GM11168 (cell line): ENCODE data around the gene HPD.
"Not testable (repeated sequence)": the region's sequence is repeated elsewhere in the genome, so short reads cannot be mapped to it uniquely, and the experiment has no call there.

ENCODE experiments used
- in situ Hi-C: fragments of 300-500 bp; cut with MboI; formaldehyde crosslinking; loops from one replicate; pipeline ENCODE4 v1.12.0; 2022; ENCODE audit warnings: low sequenced_read_pairs; ENCODE audit not compliant: unreplicated experiment

HPD gene

GRCh38 chr12:121858662-121859572 lies at the start of gene HPD:
TSS of gene HPD (minus strand) at chr12:121858859. CDS start at chr12:121858823, 36 bp downstream.
- in situ Hi-C loops, result no loop called here

GRCh38 chr12:121905746-121906145 lies 47.1 kb upstream of the HPD start:
- in situ Hi-C loops, result no loop called here

GRCh38 chr12:121903202-121903601 lies 44.5 kb upstream of the HPD start:
- in situ Hi-C loops, result no loop called here

GRCh38 chr12:121899590-121899989 lies 40.9 kb upstream of the HPD start:
- in situ Hi-C loops, result no loop called here

- in situ Hi-C loops, result no loop called here
Observed at GRCh38 chr12:121898287-121898686, 39.6 kb upstream of the HPD start.

GRCh38 chr12:121894633-121895032 lies 36.0 kb upstream of the HPD start:
- in situ Hi-C loops, result no loop called here

- in situ Hi-C loops, result no loop called here
Observed at GRCh38 chr12:121893961-121894460, 35.4 kb upstream of the HPD start.

- in situ Hi-C loops, result no loop called here
Observed at GRCh38 chr12:121892673-121893561, 34.3 kb upstream of the HPD start.

GRCh38 chr12:121889661-121890060 lies 31.0 kb upstream of the HPD start:
- in situ Hi-C loops, result not testable (repeated sequence)

- in situ Hi-C loops, result no loop called here
Observed at GRCh38 chr12:121889274-121889624, 30.6 kb upstream of the HPD start.

GRCh38 chr12:121888478-121889273 lies 30.0 kb upstream of the HPD start, which contains the start of gene PSMD9:
TSS of gene PSMD9 (plus strand) at chr12:121888790. CDS start at chr12:121888857, 67 bp downstream.
- in situ Hi-C loops, result no loop called here

GRCh38 chr12:121888083-121888477 lies 29.4 kb upstream of the HPD start:
- in situ Hi-C loops, result no loop called here

GRCh38 chr12:121885129-121885528 lies 26.5 kb upstream of the HPD start:
- in situ Hi-C loops, result not testable (repeated sequence)

- in situ Hi-C loops, result no loop called here
Observed at GRCh38 chr12:121883315-121883660, 24.6 kb upstream of the HPD start.

GRCh38 chr12:121876080-121876447 lies 17.4 kb upstream of the HPD start:
- in situ Hi-C loops, result not testable (repeated sequence)

GRCh38 chr12:121875582-121875981 lies 16.9 kb upstream of the HPD start:
- in situ Hi-C loops, result no loop called here

GRCh38 chr12:121874071-121874470 lies 15.4 kb upstream of the HPD start:
- in situ Hi-C loops, result no loop called here

GRCh38 chr12:121873216-121873569 lies 14.5 kb upstream of the HPD start:
- in situ Hi-C loops, result no loop called here

GRCh38 chr12:121872546-121873215 lies 14.0 kb upstream of the HPD start:
- in situ Hi-C loops, result no loop called here

GRCh38 chr12:121871467-121871866 lies 12.8 kb upstream of the HPD start:
- in situ Hi-C loops, result no loop called here
